GM18507 (cell line): ENCODE measurements around the gene CAPN8.
A peak's percentile ranks its signal among the peaks of the same experiment; 100 is the strongest.

Experiments used
- DNase-seq: peaks from one replicate; pipeline ENCODE4 v3.0.0; 2011; ENCODE audit warnings: low read depth; ENCODE audit not compliant: insufficient read length; ENCODE audit errors: extremely low spot score
- FAIRE-seq: peaks from 2 replicates; lab custom pipeline; 2011; peaks lifted over from hg19 to GRCh38; lab: Jason Lieb, UNC

The CAPN8 gene

DNA sequence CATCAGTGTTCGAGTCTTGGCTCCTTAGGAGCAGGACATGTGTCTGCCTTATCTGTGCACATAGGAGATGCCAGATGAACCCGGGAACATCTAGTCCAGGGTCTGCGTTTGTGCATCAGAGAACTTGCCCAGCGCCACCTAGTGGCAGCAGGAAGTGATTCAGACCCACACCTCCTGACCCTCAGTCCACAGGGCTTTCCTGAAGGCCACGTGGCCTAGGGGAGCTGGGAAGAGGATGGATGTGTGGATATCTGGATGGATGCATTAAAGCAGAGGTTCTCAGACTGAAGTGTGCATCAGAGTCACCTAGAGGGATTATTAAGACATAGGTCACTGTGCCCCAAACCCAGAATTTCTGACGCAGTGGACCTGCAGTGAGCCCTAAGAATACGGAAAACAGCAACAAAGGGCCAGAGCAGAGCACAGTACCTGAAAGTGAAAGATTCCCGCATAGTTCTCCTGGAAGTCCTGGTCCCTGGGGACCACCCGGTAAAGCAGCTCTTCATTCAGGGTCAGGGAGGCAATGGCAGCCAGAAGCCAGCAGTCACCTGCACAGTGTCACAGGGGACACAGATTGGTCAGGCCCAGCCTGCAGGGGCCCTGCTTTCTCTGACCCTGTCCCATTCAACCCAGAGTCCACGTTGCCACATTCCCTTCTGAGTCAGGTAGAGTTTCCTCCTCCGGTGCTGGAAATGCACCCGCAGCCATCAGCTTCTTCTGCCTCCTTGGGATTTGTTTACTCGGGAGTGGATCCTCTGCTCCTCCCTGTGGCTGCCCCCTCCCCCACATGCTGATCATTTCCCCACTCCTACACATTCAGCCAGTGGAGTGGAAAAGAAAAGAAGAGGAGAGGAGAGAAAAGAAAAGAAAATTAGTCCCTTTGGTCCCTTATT, 37.0 kb downstream of the CAPN8 start:
- peak; percentile 7 for DNase-seq
- peak; percentile 58 for FAIRE-seq

DNA sequence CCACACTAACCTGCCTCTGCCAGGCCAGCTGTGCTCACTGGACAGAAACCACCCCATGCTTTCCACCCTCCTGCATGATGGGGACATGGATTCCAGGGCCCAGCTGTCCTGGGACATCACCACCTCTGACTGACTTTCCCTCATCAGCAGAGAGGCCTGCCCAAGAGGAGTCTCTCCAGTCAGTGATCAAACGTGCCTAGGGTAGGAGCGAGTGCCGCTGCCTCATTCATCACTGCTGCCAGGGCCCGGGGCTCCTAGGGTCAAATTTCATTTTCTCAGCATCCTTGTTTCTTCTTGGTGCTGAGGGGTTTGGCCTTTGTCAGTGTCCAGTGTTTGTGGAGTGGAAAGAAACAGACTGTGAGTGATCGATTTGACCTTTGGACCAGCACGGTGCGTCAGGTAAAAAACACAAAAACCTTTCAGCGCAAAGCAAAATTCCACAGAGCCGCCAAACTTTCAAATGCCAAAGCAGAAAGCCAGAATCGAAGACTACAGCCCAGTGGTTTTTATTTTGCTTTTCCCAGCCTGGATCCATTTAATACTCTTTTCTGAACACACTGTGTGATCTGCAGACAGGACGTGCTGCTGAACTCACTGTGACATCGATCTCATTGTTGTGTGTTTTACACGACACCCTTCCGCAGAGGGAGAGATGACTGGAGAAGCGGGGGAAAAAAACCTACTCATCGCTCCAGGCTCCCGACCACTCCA, 43.2 kb downstream of the CAPN8 start:
- no peak for DNase-seq
- no peak for FAIRE-seq

DNA sequence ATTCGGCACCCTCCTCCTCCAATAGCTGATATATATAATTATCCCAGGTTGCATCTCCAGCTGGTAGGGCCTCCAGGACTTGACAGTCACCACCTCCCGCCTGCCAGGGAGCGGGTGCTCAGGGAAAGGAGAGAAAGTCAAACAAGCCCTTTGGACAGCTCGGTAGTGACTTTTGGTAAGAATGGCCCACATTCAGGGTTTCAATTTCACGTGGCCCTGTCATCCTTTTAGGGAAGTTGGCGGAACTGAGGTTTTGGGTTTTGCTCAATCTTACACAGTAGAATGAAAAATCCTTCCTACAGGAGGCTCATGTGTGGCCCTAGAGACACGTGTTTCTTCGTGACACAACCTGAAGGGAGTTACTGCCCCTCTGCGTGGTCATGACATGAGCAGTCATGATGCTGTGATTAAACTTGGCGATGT, 44.2 kb downstream of the CAPN8 start:
- DNase-seq = peak; percentile 38
- peak; percentile 71 for FAIRE-seq

DNA sequence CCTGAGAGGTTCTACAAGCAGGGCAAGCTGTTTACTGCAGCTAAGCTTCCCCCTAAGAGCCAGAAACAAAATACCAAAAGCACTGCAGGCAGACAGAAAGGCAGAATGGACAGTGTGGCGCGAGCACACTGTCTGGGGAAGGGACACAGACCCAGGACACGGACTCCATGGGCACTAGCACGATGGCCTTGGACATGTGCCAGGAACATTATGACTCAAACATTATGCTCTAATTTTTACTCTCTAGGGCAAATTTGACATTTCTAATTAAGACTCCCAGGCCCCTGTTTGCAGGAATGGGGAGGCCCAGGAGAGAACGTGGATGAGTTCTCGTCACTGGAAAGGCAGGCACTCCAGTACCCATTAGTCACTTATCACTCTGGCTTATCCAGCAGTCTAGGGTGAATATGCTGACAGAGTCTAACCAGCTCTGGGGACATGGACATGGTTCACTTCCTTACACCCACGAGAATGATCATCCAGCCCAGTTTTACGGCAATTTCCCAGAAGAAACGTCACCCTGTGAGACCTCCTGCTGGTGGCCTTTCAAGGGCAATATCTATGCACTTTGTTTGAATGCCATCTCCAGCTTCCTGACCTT, 45.1 kb downstream of the CAPN8 start:
- DNase-seq = no peak

DNA sequence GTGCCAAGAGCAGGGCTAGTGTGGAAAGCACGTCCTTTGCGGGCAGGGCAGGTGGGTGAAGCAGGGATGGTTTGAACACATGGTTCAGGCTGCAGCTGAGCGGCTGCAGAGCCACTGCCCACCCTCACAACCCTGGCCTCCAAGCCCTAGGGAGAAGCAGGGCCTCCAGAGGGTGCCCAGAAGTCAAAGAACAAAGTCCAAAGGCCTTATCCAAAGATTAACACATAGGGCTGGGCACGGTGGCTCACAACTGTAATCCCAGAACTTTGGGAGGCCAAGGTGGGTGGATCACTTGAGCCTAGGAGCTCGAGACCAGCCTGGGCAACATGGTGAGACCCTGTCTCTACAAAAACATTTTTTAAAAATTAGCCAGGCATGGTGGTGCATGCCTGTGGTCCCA, 46.8 kb downstream of the CAPN8 start:
- no peak for FAIRE-seq
- DNase-seq = no peak

More for the DNA sequence above, 45.1 kb downstream of the CAPN8 start:
- no peak for FAIRE-seq

DNA sequence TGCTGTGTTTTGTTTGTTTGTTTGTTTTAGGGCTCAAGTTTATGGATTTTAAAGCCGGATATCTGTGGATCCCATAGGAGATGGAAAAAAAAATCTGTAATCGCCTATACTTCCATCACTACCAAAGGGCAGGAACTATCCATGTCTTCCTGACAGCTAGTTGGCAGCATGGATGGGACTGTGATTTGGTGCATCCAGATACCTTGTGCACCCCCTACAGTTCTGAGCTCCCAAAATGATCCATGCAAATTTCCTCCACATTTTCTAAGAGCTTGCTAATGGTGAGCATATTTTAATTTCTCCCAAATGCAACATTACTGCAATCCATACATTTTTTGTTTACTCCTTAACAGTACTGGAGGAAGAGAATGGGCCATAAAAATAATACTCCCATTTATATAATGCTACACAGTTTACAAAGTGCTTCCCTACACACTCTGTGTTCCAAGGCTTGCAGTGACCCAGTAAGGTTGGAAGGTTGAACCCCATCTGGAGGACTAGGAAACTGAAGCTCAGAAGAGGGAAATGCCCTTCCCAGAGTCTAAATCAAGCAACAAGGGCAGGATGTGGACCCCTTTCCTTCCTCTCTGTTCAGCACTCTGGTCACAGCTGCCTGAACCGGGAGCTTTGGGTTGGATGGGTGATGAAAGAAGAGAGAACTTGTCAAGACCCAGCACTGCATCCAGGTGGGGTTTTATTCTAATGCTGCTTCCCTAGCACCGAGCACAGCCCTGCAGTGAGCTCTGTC, 48.0 kb downstream of the CAPN8 start:
- no peak for DNase-seq
- FAIRE-seq = no peak

DNA sequence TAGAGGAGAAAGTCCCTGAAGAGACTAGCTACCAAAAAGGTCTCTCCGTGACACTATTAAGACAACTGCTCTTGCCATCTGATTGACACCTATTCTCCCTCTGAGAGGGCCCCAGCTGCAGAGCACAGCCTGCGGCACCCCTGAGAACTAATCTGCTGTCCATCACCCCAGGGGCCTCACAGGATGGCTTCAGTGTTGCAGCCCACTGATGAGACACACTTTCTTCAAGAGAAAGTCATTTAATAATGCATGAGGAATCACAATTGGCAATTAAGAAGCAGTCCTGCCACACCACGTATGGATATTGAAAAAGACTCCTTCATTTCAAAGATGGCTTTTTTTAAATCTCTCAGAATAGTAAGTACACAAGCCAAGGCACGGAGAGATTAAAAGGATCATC, 48.9 kb downstream of the CAPN8 start:
- FAIRE-seq (no peak), DNase-seq (no peak)

DNA sequence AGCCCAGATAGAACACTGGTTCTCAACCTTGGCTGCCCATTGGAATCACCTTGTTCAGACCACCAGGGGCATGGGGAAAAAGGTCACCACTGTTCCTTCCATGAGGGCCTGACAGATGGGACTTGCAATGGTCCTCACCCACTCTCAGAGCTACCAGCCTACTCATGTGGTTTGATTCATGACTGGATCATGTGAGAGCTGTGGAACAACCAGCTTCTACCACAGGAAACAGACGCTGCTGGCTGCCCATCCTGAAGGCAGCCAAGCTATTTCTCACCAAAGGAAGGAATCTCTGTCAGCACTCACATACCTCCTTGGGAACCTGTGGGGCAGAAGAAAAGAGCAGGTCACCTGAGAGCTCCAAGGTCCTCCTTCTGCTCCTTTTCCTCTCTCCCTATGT, 53.6 kb downstream of the CAPN8 start:
- DNase-seq = no peak
- FAIRE-seq = no peak

DNA sequence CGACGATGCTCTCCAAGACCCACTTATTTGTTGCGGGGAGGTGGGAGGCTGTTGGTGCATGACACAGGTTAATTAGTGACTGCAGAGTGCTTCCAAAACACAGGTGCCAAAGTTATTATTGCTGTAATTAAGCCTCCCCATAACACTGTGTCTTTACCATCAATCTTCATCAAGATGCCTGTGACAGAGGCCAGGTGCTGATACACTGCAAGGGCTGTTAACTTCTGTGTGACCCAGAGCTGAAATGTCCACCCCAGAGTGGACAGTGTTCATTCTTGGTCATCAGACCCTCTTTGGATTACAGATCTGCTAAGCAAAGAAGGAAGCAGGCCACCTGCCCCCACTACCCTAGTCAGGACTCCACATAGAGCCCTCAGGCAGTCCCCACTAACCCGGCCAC, 55.5 kb downstream of the CAPN8 start:
- DNase-seq (no peak), FAIRE-seq (no peak)

DNA sequence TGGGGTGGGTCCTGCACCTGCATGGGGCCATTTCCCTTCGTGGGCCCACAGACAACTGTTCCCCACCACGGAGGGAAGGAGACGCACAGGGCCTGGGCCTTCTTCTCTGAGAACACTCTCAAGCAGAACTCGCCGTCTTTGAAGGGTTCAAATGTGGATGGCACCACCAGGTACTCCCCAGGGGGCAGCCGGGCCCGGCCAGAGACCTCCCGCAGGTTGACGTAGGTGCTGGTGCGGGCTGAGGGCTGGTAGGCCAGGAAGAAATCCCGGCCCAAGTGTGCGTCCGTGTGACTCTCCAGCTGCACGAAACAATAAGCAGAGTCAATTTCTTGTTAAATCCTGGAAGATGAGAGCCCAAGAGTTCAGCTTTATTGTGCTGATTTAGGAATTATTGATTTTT, 56.4 kb downstream of the CAPN8 start:
- DNase-seq (no peak), FAIRE-seq (no peak)

DNA sequence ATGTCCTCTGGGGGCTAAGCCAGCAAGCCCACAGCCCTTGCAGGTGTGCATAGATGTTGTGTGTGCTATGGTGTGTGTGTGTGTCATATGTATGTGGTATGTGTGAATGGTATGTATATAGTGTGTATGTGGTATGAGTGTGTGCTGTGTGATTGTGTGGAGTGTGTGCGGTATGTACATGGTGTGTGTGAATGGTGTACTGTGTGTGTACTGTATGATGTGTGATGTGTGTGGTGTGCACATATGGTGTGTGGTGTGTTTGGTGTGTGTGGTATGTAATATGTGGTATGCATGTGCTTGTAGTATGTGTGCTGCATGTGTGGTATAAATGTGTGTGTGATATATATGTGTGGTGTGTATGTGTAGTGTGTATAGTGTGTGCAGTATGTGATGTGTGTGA, 107.0 kb downstream of the CAPN8 start:
- no peak for DNase-seq

DNA sequence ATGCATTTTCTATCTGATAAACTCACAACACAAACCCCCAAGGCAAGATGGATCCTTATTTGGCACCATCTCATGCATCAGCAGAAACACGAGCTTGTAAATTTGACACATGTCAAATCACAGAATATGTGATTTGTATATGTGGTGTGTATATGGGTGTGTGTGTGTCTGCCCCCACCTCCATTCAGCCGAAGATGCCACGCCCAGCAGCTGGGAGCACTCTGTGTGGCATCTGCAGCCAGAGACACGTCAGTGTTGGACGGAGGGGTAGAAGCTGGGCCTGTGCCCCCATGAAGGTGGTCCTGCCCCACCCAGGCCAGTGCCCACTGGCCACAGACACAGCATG, 108.4 kb downstream of the CAPN8 start:
- FAIRE-seq = no peak
- DNase-seq = no peak

More for the DNA sequence above, 107.0 kb downstream of the CAPN8 start:
- FAIRE-seq = no peak

DNA sequence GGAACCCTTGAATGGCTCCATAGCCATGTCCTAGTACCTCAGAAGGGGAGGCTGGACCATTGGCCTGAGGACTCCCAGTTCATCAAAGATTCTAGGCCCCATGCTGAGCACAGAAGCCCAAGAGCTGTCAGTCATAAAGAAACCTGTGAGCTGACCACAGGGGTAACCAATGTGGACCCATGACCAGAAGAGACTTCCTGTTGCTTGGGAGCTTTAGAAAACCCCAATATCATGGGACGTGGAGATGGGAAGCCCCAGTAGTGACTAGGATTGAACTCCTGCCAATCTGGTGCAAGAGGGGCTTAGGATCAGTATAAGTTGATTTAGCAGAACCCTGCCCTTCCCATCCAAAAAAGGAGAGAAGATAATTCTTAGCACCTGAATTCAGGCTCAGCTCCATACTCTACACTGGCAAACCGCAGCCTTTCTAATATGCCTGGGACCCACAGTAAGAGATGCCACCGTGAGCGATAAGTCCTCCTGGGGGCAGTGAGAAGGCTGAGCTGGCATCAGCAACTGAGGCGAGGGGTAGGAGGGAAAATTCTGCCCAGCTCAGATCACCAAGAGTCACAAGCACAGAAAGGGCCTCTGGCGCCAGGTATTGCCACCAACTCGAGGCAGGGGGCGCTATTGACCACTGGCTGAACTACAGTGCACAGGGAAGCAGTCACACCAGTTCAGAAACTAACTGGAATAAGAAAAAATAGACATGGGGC, 108.9 kb downstream of the CAPN8 start:
- FAIRE-seq (no peak), DNase-seq (peak; percentile 23)

DNA sequence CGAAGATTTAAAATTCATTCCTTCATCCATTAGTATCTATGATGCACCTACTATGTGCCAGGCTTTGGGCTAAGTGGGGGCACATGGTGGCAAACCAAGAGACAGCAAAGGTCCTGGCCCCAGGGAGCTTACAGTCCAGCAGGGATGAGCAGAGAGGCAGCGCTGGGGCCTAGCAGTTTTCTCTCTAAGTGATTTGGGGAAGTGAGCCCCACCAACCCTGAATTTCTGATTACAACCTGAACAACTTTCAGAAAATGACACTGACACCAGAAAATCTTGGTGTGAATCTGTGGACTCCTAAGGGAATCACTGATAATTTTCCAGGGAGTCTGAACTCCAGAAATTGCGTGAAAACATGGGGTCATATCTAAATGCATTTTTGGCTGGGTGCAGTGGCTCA, 111.5 kb downstream of the CAPN8 start:
- FAIRE-seq = no peak
- DNase-seq = no peak

DNA sequence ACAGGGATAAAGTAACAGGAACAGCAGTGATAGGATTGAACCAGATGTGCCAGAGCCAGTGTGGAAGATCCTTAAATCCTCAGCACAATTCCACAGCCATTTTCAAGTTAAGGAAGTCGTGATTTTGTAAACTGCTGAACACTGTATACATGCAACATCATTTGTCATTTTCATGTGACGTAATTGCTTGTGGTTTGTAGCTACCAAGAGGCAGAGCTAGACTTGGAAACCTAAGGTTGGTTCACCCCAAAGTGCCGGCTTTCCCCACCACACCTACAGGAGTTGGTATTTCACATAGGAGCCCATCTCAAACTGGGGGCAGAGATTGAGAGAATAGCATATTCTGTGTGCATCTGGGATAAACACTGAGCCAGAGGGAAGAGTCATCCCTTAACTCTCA, 113.9 kb downstream of the CAPN8 start:
- no peak for FAIRE-seq
- DNase-seq = no peak

DNA sequence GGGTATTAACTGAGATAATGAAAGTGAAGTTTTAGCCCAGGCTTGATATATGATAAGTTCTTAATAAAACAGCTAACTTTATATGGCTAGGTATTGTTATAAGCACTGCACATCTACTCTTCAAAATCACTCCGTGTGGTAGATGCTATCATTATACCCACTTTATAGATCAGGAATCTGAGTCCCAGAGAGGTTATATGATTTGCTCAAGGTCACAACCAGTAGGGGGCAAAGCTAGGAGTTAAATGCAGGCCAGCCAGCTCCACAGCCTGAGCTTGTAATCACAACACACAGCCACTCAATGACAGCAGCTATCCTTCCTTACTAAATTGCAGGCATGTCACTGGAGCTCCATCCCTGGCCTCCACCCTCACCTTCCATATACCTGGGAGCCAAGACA, 115.8 kb downstream of the CAPN8 start:
- FAIRE-seq (no peak), DNase-seq (no peak)

DNA sequence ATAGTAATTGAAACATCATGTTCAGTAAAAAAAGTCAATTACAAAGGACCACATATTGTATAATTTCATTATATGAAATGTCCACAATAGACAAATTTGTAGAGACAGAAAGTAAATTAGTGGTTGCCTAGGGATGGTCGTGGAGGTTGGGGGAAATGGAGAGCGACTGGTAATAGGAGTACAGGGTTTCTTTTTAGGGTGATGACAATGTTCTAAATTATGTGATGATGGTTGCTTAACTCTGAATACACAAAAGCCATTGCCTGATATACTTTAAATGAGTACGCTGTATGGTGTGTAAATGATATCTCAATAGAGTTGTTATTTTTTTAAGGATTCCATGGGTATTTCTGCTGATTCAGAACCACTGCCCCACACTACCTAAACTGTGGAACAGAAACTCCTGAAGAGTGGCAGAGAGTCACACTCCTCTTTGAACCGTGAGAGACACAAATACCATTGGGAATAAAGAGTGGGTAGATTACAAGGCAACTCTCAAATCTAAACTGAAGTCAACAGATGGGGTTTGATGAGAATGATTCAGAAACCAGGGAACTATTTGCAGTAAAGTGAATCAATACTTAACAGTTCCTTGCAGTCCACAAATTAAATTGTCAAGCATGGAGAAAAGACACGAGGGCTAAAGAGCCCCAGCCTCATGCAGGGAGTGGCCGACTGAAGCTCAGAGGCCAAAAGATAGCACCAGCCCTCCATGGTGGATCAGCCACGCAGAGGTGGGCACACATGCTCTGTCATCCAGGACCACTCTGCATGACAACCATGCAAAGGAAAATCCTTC, 118.0 kb downstream of the CAPN8 start:
- DNase-seq (no peak), FAIRE-seq (no peak)

DNA sequence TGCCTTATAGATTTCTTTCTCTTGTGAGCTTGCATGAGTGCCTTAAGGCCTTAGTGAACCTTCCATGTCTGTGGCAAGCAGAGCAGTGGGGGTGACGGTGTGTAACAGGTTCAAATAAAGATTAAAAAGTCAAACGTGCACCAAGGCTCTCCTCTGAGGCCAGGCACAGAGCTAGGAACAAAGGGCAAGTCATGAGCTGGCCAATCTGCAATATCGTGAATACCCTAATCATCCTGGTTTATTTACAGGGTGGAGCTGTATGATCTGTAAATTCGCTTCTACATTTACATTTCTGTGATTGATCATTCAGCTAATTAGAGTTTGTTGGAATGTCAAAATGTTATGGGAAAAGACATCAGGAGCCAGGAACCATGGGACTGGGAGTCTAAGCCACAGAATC, 120.2 kb downstream of the CAPN8 start:
- FAIRE-seq (no peak), DNase-seq (no peak)

DNA sequence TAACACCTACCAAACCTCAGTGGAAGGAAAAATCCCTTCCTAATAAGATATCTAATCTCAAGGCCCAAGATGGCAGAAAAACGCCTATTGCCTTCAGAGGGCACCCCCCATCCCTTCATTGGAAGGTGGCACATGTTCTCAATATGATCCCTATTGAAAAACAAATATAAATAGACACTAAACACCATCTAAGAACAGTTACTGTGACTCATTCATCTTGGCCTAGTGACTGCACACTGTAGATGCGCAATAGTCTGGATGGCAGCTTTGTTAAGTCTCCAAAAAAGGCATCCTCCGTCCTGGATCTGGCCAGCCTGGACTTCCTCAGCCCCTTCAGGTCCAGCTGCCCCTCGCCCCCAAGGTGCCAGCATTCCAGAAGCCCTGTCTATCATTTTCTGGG, 121.9 kb downstream of the CAPN8 start:
- no peak for FAIRE-seq
- DNase-seq = no peak
